CD8-positive, alpha-beta memory T cell (primary cell): ENCODE data around the gene MMP20. TPM values are rescaled to one million over a fixed set of nuclear protein-coding genes. Genes with fewer than 3 reads are reported as not detected.
A peak's percentile ranks its signal among the peaks of the same experiment; 100 is the strongest.

Experiments
- CTCF ChIA-PET: fragments of 350-600 bp; sonication (Branson Sonifier 250); formaldehyde crosslinking; loops from one replicate; lab custom pipeline; 2021; ENCODE audit warnings: antibody characterized with exemption; lab: Charles Lee
- POLR2A ChIA-PET: fragments of 350-600 bp; sonication (Branson Sonifier 250); formaldehyde crosslinking; loops from one replicate; lab custom pipeline; 2021; ENCODE audit warnings: antibody characterized with exemption; lab: Charles Lee
- DNase-seq, 5 donors: peaks; one replicate each; pipeline versions ENCODE4 v3.0.0 to v3.0.0-alpha.2; 2020 to 2022; ENCODE audit warnings: mixed read lengths in 1 of 5
- H3K27ac ChIP-seq: one replicate; pipeline ENCODE4 v1.7.0; 2013; ENCODE audit warnings: low read depth, mild to moderate bottlenecking, low read length, moderate library complexity
- H3K27me3 ChIP-seq: 2 replicates; pipeline ENCODE4 v1.7.0; 2013; ENCODE audit warnings: low read length, mild to moderate bottlenecking; ENCODE audit not compliant: insufficient read depth, poor library complexity, severe bottlenecking
- H3K36me3 ChIP-seq: 2 replicates; pipeline ENCODE4 v1.7.0; 2013; ENCODE audit warnings: mild to moderate bottlenecking, low read length, moderate library complexity; ENCODE audit not compliant: insufficient read depth
- H3K4me1 ChIP-seq: 2 replicates; pipeline ENCODE4 v1.7.0; 2013; ENCODE audit warnings: mild to moderate bottlenecking, low read length, moderate library complexity; ENCODE audit not compliant: insufficient read depth
- H3K4me3 ChIP-seq: 2 replicates; pipeline ENCODE4 v1.7.0; 2013; ENCODE audit warnings: mild to moderate bottlenecking, low read length
- H3K9me3 ChIP-seq: 2 replicates; pipeline ENCODE4 v1.7.0; 2013; ENCODE audit warnings: mild to moderate bottlenecking, low read length
- H3K27ac Mint-ChIP-seq, 8 donors: one replicate each; pipeline ENCODE4 v1.8.0; 2020 to 2021; ENCODE audit warnings: mixed read lengths in 8 of 8, mild to moderate bottlenecking in 6 of 8, inconsistent platforms in 3 of 8, moderate library complexity in 3 of 8
- H3K27me3 Mint-ChIP-seq, 2 donors: one replicate each; pipeline ENCODE4 v1.8.0; 2020 to 2021; ENCODE audit warnings: mixed read lengths in 2 of 2, mild to moderate bottlenecking in 1 of 2, moderate library complexity in 1 of 2
- H3K36me3 Mint-ChIP-seq, 3 donors: one replicate each; pipeline ENCODE4 v1.8.0; 2020 to 2021; ENCODE audit warnings: mixed read lengths in 3 of 3, inconsistent platforms in 1 of 3, mild to moderate bottlenecking in 1 of 3
- H3K4me1 Mint-ChIP-seq, 3 donors: one replicate each; pipeline ENCODE4 v1.8.0; 2020 to 2021; ENCODE audit warnings: mixed read lengths in 3 of 3, inconsistent platforms in 1 of 3, mild to moderate bottlenecking in 1 of 3
- H3K4me3 Mint-ChIP-seq, 7 donors: one replicate each; pipeline ENCODE4 v1.8.0; 2020 to 2021; ENCODE audit warnings: mixed read lengths in 7 of 7, mild to moderate bottlenecking in 6 of 7, moderate library complexity in 4 of 7, inconsistent platforms in 2 of 7
- H3K9me3 Mint-ChIP-seq, 5 donors: one replicate each; pipeline ENCODE4 v1.8.0; 2020 to 2022; ENCODE audit warnings: mixed read lengths in 5 of 5, mild to moderate bottlenecking in 3 of 5, moderate library complexity in 2 of 5, inconsistent platforms in 1 of 5
- polyA plus RNA-seq: library from polyadenylated mRNA; unstranded; fragments of 300-500 nt; fragmentation: Illumina TruSeq; gene quantifications from one replicate; pipeline ENCODE4 v1.2.3, GENCODE V29; 2021
- total RNA-seq, 2 experiments: library from RNA; stranded (reverse); gene quantifications; one replicate each; pipeline ENCODE4 v1.2.3, GENCODE V29; 2021

MMP20 gene, protein sequence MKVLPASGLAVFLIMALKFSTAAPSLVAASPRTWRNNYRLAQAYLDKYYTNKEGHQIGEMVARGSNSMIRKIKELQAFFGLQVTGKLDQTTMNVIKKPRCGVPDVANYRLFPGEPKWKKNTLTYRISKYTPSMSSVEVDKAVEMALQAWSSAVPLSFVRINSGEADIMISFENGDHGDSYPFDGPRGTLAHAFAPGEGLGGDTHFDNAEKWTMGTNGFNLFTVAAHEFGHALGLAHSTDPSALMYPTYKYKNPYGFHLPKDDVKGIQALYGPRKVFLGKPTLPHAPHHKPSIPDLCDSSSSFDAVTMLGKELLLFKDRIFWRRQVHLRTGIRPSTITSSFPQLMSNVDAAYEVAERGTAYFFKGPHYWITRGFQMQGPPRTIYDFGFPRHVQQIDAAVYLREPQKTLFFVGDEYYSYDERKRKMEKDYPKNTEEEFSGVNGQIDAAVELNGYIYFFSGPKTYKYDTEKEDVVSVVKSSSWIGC
- total RNA-seq = not detected
- polyA plus RNA-seq = not detected

GRCh38 chr11:102625177-102625576, at the start of gene MMP20:
Gene MMP20, minus strand, starts transcription at chr11:102625332. Its CDS starts 13 bp downstream, at chr11:102625319.
- H3K4me3 ChIP-seq = no peak within 1 kb of the TSS
- Mint-ChIP-seq H3K36me3 (no peaks in the 10 kb centered on the region), H3K4me1 (no peaks in the 10 kb centered on the region), H3K27ac (no peak within 1 kb of the TSS), H3K4me3 (no peak within 1 kb of the TSS), H3K27me3 (peaks cover 4 to 44% of the 10 kb centered on the region in 2 donors), H3K9me3 (no peaks in the 10 kb centered on the region)
- POLR2A ChIA-PET = no interaction called here
- H3K4me1 ChIP-seq = no peaks in the 10 kb centered on the region
- no peak for DNase-seq
- H3K27ac ChIP-seq = no peak within 1 kb of the TSS
- H3K9me3 ChIP-seq = no peaks in the 10 kb centered on the region
- CTCF ChIA-PET = interaction anchor here (0.9 kb wide), 1 partner anchor 12 kb away, joined by 4 read pairs; no protein-coding TSS in a partner anchor
- no peaks in the 10 kb centered on the region for H3K27me3 ChIP-seq
- no peaks in the 10 kb centered on the region for H3K36me3 ChIP-seq

- no peak for DNase-seq
- no peaks in the 10 kb centered on the region for H3K9me3 ChIP-seq
- H3K36me3 ChIP-seq = no peaks in the 10 kb centered on the region
- Mint-ChIP-seq H3K4me3 (no peak overlapping the region), H3K27ac (no peak overlapping the region), H3K27me3 (peaks cover 2 to 12% of the 10 kb centered on the region in 2 donors), H3K9me3 (no peaks in the 10 kb centered on the region), H3K4me1 (peaks cover 0 to 8% (median 0%) of the 10 kb centered on the region in 3 donors), H3K36me3 (no peaks in the 10 kb centered on the region)
- H3K4me1 ChIP-seq = no peaks in the 10 kb centered on the region
- CTCF ChIA-PET = no interaction called here
- POLR2A ChIA-PET = no interaction called here
- no peaks in the 10 kb centered on the region for H3K27me3 ChIP-seq
- H3K4me3 ChIP-seq = no peak overlapping the region
- no peak overlapping the region for H3K27ac ChIP-seq
These were observed 44.5 kb upstream of the MMP20 start for GRCh38 chr11:102669664-102670063.

DNA sequence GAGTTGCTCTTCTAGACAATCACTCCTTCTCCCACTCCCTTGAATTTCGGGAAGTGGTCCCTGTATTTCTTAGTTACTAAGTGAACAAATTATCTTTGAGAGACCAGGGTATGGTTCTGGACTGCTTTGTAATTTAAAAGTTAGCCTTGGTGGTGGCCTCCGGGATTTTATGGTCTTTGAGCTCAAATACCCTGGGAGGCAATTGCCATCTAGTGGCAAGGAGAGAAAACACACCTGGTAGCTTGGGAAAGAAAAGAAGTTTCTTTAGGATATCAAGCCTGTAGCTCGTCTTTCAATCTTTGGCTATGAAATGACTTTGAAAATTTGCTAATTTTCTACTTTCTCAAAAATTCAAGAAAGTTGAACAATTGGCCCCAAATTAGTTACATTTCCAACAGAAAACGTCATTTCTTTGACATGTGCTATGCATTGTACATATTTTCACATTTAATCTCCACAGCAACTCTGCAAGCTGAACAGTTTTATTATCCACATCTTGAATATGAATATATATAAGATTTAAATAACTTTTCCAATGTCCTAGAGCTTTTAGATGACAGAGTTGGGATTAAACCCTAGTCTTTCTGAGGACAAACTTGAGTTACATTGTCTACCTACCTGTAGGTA, 41.3 kb upstream of the MMP20 start:
- Histone ChIP-seq H3K4me1 (no peaks in the 10 kb centered on the region), H3K4me3 (no peak overlapping the region), H3K27ac (no peak overlapping the region), H3K36me3 (no peaks in the 10 kb centered on the region), H3K9me3 (no peaks in the 10 kb centered on the region), H3K27me3 (no peaks in the 10 kb centered on the region)
- Mint-ChIP-seq H3K27ac (no peak overlapping the region), H3K36me3 (no peaks in the 10 kb centered on the region), H3K4me3 (no peak overlapping the region), H3K27me3 (peaks cover 8 to 16% of the 10 kb centered on the region in 2 donors), H3K9me3 (no peaks in the 10 kb centered on the region), H3K4me1 (peaks cover 0 to 8% (median 0%) of the 10 kb centered on the region in 3 donors)
- peak in 2 of 5 donors; percentile 18 to 22 for DNase-seq
- ChIA-PET CTCF (interaction anchor here (0.8 to 2.5 kb wide), 16 partner anchors 8 to 806 kb away, joined by 3 to 13 read pairs (median 4); no protein-coding TSS in a partner anchor), POLR2A (interaction anchor here (1.3 kb wide), 1 partner anchor 325 kb away, joined by 3 read pairs; no protein-coding TSS in a partner anchor)

DNA sequence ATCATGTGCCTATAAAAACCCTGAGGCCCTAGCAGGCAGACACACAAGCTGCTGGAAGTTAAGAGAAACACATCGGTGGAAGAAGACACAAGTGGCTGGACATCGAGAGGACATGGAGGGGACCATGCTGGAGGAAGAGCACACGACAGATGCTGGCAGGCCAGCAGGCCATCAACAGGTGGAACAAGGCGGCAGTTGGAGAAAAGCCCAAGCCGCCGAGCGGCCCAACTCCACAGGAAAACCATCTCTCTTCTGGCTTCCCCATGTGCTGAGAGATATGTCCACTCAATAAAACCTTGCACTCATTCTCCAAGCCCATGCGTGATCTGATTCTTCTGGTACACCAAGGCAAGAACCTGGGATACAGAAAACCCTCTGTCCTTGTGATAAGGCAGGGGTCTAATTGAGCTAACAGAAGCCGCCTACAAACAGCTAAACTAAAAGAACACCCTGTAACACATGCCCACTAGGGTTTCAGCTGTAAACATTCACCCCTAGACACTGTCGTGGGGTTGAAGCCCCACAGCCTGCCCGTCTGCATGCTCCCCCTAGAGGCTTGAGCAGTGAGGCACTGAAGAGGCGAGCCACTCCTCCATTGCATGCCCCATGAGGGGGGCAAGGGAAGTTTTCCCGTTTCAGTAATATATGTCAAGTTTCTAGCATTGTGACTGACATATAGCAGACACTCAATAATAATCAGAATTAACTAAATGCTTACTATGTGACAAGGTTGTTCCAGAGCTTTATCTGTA, 39.0 kb upstream of the MMP20 start:
- Histone ChIP-seq H3K4me3 (no peak overlapping the region), H3K9me3 (no peaks in the 10 kb centered on the region), H3K4me1 (no peaks in the 10 kb centered on the region), H3K36me3 (no peaks in the 10 kb centered on the region), H3K27me3 (no peaks in the 10 kb centered on the region), H3K27ac (no peak overlapping the region)
- no peak overlapping the region for H3K4me3 Mint-ChIP-seq
- ChIA-PET CTCF (no interaction called here), POLR2A (no interaction called here)
- no peak overlapping the region for H3K27ac Mint-ChIP-seq
- H3K9me3 Mint-ChIP-seq = no peaks in the 10 kb centered on the region
- peaks cover 11 to 26% of the 10 kb centered on the region in 2 donors for H3K27me3 Mint-ChIP-seq
- peaks cover 0 to 8% (median 0%) of the 10 kb centered on the region in 3 donors for H3K4me1 Mint-ChIP-seq
- DNase-seq = peak in 1 of 5 donors; percentile 2
- H3K36me3 Mint-ChIP-seq = no peaks in the 10 kb centered on the region

- no peaks in the 10 kb centered on the region for H3K36me3 ChIP-seq
- Mint-ChIP-seq H3K36me3 (no peaks in the 10 kb centered on the region), H3K4me1 (peaks cover 0 to 8% (median 0%) of the 10 kb centered on the region in 3 donors), H3K4me3 (no peak overlapping the region), H3K27me3 (peaks cover 11 to 35% of the 10 kb centered on the region in 2 donors), H3K27ac (no peak overlapping the region), H3K9me3 (no peaks in the 10 kb centered on the region)
- no peaks in the 10 kb centered on the region for H3K9me3 ChIP-seq
- no peaks in the 10 kb centered on the region for H3K4me1 ChIP-seq
- H3K27ac ChIP-seq = no peak overlapping the region
- POLR2A ChIA-PET = no interaction called here
- CTCF ChIA-PET = no interaction called here
- H3K4me3 ChIP-seq = no peak overlapping the region
- H3K27me3 ChIP-seq = no peaks in the 10 kb centered on the region
- DNase-seq = no peak
These were observed 37.5 kb upstream of the MMP20 start for GRCh38 chr11:102662607-102663006.

DNA sequence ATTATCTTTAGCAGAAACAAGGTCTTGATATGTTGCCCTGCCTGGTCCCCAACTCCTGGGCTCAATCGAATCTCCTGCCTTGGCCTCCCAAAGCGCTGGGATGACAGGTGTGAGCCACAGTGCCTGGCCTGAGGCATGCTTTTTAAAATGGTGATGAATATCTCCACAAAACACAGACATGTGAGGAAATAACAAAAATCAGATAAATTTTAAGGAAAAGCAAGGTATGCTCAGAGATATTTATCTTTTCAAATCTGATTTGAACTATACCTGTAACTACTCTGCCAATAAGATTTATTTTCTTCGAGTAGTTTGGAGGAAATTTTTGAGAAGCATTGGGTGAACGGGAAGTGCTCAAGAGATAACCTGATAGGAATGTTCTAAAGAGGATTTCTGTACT, 35.9 kb upstream of the MMP20 start:
- H3K9me3 ChIP-seq = no peaks in the 10 kb centered on the region
- Mint-ChIP-seq H3K4me1 (peaks cover 0 to 2% (median 0%) of the 10 kb centered on the region in 3 donors), H3K27ac (no peak overlapping the region), H3K36me3 (no peaks in the 10 kb centered on the region), H3K4me3 (no peak overlapping the region), H3K27me3 (peaks cover 12 to 47% of the 10 kb centered on the region in 2 donors), H3K9me3 (no peaks in the 10 kb centered on the region)
- ChIA-PET POLR2A (no interaction called here), CTCF (no interaction called here)
- H3K36me3 ChIP-seq = no peaks in the 10 kb centered on the region
- H3K27me3 ChIP-seq = no peaks in the 10 kb centered on the region
- no peak overlapping the region for H3K4me3 ChIP-seq
- H3K4me1 ChIP-seq = no peaks in the 10 kb centered on the region
- no peak for DNase-seq
- H3K27ac ChIP-seq = no peak overlapping the region

- Histone ChIP-seq H3K4me3 (no peak overlapping the region), H3K4me1 (no peaks in the 10 kb centered on the region), H3K27ac (no peak overlapping the region), H3K36me3 (no peaks in the 10 kb centered on the region), H3K9me3 (no peaks in the 10 kb centered on the region), H3K27me3 (no peaks in the 10 kb centered on the region)
- ChIA-PET CTCF (no interaction called here), POLR2A (no interaction called here)
- Mint-ChIP-seq H3K36me3 (peaks cover 0 to 2% (median 0%) of the 10 kb centered on the region in 3 donors), H3K9me3 (peaks cover 0 to 2% (median 0%) of the 10 kb centered on the region in 5 donors), H3K27me3 (peaks cover 9 to 51% of the 10 kb centered on the region in 2 donors), H3K27ac (no peak overlapping the region), H3K4me3 (no peak overlapping the region), H3K4me1 (no peaks in the 10 kb centered on the region)
- no peak for DNase-seq
These were observed 31.4 kb upstream of the MMP20 start for GRCh38 chr11:102656528-102656927.
